SKM-1 treated with dmso at 0.1 percent for 144 hours (cell line): Measurements from ENCODE around the gene KCNG4.
"Not testable (repeated sequence)": the region's sequence is repeated elsewhere in the genome, so short reads cannot be mapped to it uniquely, and the experiment has no call there.

Source experiments
- DNase-seq: peaks from one replicate; lab custom pipeline; 2025; ENCODE audit not compliant: unreplicated experiment; lab: John Stamatoyannopoulos, UW

Gene KCNG4

DNA sequence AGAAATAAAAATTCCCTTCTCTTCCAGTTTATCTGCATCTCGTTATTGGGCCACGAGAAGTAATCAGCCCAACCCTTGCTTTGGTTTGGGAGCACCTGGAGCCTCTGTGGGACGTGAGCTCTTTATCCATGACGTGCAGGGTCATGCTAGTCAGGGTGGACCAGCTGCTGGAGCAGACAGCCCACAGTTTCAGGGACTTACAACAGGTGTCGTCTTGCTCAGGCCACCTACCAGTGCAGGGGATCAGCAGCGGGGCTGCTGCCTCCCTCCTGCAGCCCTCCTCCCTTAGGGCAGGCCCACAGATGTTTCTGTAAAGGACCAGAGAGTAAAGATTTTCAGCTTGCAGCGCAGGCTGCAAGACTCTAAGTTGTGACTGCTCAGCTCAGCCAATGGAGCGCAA is 31.9 kb downstream of the KCNG4 start:
- DNase-seq = no peak

DNA sequence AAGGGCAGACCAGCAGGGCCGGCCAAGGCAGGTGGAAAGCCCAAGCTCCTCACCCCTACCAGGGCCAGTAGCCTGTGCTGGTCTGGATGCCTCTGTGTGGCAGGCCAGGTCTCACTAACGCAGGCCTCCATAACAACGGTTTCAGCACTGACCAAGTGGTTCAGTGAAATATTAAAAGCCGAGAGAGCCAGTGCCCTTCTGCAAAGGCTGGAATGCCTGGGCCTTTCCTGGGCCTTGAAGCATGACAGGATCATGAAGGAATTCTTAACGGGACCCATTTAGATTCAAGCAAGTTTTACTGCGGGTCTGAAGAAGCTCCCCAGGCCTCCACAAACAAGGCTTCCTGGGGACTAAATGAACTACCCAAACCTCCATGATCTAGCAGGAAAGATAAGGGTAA is 32.6 kb downstream of the KCNG4 start:
- no peak for DNase-seq

DNA sequence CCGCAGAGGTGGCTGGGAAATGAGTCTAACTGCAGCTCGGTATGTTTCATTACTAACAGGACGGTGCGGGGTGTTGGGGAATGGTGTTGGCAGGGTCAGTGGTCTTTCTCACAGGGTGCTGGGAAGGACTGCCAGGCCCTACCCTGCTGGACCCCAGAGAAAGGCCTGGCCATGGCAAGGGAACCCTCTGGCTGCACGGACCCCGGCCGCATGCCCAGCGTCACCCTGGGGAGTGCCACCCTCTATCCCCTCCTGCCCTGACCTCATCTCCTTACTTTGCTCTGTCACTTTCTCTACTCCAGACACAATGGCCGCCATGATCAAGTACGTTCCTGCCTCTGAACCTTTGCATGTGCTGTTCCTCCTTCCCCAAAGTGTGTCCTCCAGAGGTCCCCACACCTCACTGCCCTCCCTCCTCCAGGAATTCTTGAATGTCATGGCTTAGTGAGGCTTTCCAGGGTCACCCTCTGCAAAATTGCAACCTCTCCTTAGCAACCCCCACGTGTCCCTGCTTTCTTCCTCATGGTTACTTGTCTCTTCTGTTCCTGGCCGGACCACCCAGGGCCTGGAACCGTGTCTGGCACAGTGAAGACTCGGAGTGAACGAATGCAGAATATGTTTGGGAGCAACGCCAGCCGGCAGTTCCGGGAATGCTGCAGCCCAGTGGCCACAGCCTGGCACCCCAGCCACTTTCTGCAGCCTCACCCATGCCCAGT is 33.7 kb downstream of the KCNG4 start:
- DNase-seq = no peak

DNA sequence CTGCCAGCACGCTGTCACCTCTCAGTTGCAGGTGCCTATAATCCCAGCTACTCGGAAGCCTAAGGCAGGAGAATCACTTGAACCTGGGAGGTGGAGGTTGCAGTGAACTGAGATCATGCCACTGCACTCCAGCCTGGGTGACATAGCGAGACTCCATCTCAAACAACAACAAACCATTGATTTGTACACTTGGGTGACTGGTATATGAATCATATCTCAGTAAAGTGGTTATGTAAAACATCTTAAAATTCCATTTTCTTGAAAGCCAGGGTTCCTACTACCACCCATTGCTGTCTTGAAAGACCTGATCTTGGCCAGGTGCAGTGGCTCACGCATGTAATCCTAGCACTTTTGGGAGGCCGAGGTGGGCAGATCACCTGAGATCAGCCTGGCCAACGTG is 34.7 kb downstream of the KCNG4 start:
- DNase-seq = not testable (repeated sequence)

DNA sequence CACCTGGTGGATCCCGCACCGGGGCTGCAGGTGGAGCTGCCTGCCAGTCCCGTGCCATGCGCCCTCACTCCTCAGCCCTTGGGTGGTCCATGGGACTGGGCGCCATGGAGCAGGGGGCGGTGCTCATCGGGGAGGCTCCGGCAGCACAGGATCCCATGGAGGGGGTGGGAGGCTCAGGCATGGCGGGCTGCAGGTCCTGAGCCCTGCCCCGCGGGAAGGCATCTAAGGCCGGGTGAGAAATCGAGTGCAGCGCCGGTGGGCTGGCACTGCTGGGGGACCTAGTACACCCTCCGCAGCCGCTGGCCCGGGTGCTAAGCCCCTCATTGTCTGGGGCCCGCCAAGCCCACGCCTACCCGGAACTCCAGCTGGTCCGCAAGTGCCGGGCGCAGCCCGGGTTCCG is 35.3 kb downstream of the KCNG4 start:
- DNase-seq = not testable (repeated sequence)

DNA sequence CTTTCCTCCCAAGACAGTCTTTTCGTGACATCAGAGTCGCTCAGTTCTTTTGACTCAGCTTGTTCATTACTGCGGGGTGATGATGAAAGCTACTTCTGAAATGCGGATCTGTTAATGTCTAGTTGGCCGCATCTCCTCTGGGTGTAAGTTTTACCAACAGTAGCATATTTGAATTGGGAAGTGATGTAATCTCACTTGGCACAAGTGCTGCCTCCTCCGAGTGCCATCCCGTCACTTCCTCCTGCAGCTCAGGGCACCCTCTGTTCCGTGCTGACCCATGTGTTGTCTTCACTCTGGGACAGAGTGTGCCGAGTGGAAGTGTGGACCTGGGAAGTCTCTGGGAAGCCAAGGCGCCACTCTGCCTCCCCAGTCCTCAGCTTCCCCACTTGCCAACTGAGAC is 40.0 kb downstream of the KCNG4 start:
- peak; percentile 66 for DNase-seq

DNA sequence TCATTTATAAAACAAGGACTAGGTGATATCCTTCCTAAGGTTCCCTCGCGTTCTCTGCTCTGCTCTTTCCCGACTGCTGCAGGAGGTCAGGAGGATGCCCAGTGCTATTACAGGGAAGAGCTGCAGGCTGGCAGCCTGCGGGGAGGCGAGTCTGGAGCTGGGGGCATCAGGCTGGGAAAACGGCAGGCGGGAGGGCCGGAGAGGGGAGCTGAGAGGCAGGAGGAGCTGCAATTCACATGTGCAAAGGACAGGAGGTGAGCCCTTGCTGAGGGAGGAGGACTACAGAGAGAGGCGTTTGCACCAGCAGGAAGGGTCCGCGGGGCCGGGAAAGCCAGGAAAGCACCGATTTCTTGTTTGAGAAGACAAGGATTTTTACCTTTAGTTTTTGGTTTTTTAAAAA is 40.7 kb downstream of the KCNG4 start:
- no peak for DNase-seq

DNA sequence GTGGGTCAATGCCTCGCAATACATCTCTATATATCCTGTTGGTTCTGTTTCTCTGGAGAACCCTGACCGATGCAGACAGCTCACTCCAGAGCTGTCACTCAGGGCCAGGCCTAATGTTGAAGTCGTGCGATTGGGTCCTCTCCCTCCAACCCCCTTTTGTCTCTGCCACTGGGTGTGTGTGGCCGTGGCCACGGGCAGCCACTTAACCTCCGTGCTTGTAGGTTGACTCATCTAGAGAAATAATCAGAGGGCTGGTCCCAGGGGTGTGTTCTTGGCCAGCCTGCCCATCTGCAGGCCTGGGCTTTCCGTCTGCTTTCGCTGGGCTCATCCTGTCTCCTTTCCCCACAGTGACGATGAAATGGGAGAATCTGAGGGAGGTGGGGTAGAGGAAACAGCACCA is 41.4 kb downstream of the KCNG4 start:
- DNase-seq = no peak

DNA sequence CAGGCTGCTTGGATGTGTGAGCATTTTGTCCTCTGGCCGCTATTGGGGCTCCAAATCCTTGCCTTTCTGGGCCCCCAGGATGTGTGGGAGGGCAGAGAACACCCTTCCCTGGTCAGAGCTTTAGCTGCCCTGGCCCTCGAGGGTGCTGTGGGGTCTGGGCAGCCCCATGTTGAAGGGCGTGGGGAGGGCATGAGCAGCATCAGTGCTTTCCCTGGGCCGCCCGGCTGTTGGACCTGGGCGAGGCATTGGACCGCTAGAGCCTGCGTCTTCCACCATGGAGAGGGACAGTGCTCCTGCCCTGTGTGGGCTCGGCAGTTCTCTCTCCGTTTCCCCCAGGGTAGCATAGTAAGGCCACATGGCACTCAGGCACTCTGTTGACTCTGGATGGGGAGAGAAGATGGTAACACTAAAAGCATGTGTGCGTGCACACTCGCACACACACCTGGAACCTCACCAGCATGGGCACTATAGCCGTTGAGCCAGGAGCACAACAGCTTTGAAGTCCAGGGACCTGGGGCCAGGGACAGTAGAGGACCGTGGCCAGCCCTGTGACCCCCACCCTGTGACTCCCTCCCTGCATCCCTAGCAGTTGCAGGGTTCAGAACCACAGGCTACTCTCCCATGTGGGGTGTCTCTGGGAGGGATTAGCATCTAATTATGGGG is 42.2 kb downstream of the KCNG4 start:
- DNase-seq = no peak

DNA sequence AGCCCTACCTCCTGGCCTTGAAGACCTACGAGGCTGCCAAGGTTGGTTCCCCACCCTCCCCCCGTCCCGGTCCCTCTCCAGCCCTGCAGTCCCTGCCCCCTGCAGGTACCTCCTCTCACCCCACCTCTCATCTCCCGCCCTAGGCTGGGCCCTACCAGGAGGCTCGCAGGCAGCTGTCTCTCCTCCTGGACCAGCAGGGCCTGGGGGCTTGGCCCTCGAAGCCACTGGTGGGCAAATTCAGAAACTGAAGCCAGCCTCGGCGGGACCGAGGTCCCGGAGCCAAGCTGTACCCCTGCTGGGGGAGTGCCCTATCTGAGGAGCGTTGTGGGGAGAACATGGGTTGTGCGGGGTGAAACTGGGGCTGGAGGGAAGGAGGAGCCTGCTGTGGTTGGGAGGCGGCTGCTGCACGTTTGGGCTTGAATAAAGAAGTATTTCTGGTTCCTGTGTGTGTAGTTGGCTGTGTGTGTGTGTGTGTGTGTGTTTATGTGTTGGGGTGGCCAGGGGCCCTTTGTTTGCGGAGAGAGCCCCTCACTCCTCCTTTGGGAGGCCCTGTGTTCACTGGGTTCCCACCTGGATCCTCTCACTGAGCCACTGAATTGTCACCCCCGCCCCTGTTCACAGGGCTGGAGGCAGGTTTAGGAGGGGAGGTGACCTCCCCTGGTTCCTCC is 43.0 kb downstream of the KCNG4 start:
- no peak for DNase-seq

DNA sequence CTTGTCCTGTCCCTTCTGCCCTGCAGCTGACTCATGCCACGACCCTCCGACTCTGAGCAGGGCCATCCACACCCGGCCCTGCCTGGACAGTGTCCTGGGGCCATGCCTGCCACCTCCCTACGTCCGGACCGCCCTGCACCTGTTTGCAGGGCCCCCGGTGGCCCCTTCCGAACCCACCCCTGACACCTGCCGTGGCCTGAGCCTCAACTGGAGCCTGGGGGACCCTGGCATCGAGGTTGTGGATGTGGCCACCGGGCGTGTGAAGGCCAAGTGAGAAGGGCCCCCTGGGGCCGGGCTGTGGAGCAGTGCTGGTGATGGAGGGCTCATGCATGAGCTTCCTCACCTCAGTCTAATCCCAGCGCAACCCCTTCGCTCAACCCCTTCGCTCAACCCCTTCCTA is 43.7 kb downstream of the KCNG4 start:
- DNase-seq = no peak

DNA sequence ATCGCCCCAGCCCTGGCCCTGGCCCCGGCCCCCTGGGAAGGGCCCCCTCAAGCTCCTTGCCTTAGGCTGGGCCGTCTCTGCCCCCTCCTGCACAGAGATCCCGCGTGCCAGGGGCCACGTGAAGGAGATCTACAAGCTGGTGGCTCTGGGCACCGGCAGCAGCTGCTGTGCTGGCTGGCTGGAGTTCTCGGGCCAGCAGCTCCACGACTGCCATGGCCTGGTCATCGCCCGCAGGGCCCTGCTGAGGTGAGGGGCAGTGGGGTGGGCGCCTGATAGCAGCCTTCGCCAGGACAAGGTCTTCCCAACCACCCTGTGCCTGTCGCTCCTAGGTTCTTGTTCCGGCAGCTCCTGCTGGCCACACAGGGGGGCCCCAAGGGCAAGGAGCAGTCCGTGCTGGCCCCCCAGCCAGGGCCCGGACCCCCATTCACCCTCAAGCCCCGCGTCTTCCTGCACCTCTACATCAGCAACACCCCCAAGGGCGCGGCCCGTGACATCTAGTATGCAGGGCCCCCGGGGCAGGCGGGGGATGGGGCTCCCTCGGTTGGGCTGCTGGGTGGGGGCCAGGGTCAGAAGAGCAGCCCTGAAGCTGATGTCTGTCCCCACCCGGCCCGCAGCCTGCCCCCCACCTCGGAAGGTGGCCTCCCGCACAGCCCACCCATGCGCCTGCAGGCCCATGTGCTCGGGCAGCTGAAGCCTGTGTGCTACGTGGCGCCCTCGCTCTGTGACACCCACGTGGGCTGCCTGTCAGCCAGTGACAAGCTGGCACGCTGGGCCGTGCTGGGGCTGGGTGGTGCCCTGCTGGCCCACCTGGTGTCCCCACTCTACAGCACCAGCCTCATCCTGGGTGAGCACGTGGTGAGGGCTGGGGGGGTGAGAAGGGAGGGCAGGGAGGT is 44.4 kb downstream of the KCNG4 start:
- DNase-seq = no peak

DNA sequence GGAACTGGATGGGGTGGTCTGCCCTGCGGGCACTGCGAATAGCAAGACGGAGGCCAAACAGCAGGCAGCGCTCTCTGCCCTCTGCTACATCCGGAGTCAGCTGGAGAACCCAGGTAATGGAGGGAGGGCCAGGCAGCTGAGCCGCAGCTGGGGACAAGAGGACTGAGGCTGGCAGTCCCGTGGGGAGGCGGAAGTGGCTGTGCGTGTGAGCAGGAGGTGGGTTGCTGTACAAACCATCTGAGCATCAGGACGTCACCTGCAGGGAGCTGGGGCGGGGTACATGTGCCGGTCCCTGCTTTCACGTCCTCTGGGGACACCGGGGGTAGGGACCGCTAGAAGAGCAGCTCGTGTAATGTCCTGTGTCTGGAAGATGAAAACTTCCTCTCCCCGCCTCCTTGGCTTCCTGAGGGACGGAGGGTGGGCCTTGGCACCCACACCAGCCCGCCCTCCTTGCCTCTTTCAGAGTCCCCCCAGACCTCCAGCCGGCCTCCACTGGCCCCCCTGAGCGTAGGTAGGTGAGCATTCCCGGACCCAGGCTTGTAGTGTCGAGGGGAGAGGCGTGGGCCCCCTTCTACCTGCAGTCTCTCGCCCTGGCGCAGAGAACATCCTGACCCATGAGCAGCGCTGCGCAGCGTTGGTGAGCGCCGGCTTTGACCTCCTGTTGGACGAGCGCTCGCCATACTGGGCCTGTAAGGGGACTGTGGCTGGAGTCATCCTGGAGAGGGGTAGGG is 45.2 kb downstream of the KCNG4 start:
- DNase-seq = no peak

DNA sequence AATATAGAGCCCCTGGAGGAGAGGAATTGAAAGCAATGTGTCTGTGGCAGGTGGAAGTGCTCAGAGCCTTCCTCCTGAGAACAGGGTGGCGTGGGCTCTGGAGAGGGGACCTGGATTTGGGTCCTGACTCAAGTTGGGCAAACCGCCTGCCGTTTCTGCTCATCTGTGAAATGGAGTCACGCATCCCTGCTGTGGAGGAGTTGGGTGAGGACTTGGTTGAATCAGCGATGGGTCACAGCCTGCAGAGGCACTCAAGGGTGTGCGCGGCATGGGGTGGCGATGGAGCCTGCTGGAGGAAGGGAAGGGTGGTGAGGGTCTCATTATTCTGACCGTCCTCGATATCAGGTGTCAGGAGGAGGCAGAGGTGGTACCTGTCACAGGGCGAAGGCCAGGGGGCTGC is 45.8 kb downstream of the KCNG4 start:
- DNase-seq = no peak

DNA sequence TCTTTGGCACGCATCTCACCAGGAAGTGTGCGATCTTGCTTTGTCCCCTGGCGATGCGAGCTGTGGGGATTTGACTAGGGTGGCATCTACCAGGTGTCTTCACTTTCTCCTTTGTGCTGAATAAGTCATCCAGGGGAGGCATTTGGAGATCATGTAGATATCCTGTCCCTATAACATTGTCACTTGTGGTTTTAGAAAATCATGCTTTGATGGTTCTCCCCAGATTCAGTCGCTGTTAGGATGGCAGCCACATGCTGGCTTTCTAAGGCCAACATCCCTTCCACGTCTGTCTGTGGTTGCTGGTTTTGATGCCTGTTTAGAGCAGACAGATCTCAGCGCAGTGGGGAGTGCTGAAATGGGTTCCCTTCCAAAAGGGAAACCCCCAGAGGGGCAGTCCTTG is 46.3 kb downstream of the KCNG4 start:
- no peak for DNase-seq

DNA sequence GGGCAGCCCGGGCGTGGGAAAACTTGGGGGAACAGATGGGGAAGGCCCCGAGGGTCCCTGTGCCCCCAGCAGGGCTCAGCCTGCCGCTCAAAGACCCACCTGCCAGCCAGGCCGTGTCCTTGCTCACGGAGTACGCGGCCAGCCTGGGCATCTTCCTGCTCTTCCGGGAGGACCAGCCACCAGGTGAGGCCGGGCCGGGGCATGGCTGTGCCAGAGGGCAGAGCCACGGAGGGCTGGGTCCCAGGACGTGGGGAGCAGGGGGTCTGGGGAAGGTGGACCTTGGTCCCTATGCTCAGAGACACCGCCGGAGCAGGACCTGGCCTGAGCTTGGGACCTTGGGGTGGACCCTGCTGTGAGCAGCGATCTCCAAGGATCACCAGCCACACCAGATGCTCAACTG is 48.3 kb downstream of the KCNG4 start:
- no peak for DNase-seq

DNA sequence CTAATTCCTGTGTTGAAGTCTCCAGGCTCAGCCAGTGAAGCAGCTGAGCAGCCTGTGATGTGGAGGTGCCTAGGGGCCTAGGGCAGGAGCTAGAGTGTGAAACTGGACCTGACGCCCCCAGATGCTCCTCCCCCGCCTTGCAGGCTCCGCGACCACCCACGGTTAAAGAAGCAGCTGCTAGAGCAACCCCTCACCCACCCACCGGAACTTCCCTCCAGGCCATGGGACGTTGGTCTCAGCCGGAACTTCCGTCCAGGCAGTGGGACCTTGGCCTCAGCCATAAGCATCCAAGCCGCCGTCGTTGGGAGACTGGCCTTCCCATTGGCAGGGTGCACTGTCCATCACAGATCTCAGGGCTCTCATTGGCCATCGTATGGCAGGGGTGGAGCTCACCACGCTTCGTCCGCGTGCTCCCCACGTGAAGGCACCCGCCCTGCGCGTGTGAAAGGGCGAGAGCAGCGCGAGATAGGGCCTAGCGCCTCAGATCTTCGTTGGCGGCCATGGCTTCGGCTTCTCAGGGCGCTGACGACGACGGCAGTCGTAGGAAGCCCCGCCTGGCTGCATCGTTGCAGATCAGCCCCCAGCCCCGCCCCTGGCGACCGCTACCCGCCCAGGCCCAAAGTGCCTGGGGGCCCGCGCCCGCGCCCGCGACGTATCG is 49.0 kb downstream of the KCNG4 start, which contains the start of gene ADAD2:
Gene ADAD2, plus strand, starts transcription at position 427 of the 658 bp plus-strand sequence. Its CDS starts 74 bp downstream, at position 501.
- DNase-seq = no peak

DNA sequence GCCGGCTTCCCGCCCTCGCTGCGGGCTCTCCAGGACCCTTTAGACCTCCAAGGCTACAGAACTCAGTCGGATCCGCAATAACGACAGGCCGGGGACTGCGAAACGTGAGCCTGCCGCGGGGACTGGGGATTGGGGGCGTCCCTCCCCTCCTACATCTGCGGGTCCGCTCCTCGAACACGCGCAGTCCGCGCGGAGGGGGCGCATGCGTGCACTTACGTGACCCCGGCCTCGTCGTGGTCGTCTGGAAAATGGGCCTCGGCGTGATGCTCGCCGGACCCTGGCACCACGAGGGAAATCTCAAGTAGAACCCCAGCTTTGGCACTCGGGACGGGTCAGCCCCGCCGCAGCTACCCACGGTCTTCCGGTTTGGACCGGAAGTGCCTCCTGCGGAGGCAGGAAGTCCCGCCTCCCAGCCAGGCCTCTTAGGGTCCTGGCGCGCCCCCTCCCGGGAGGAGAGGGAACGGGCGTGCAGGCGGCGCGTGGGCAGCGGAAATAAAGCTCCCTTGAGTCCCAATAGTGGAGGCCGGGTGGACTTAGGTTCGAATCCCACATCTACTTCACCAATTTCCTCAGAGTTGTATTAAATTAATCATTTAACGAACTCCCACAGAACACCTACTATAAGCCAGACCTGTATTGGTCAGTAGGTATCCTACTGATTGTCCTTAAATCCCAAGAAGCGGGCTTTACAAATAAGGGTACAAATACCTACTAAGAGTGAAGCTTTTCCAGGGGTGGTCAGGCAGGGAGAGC is 53.0 kb downstream of the KCNG4 start, which contains the start of gene TAF1C:
Gene TAF1C, minus strand, starts transcription at position 373 of the 753 bp plus-strand sequence. CDS start 2,069 bp downstream, outside the sequence.
- DNase-seq = peak; percentile 86

DNA sequence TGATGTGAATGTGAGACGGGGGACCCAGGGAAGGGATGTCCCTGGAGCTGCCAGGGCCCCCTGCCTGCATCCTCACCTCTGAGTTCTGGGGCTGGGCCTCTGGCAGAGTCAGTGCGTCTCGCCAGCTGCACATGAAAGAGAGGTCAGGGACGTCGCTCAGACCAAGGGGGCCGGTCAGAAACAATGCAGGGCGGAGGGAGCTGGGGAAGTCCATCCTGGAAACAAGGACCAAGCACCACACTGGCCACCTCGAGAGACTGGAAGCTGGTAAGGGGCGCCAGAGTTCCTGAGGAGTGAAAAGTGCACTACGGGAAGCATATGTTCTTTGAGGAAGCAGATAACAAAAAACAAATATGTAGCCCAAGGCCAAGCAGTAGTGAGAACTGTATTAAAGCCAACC is 55.0 kb downstream of the KCNG4 start:
- DNase-seq = no peak
